HG03521 (cell line): Measurements from ENCODE around the gene TTR.

Experiments
- ATAC-seq: cut with Tn5 transposase; IDR thresholded peaks from one replicate; pipeline ENCODE4 v1.9.1; 2021; ENCODE audit warnings: mild to moderate bottlenecking, moderate library complexity; ENCODE audit not compliant: unreplicated experiment

Gene TTR

GRCh38 chr18:31578126-31578525 is 13.6 kb upstream of the TTR start:
- ATAC-seq, result no peak

GRCh38 chr18:31579375-31579774 is 12.3 kb upstream of the TTR start:
- no peak for ATAC-seq

GRCh38 chr18:31581498-31582197 is 10.0 kb upstream of the TTR start:
- ATAC-seq, result no peak

GRCh38 chr18:31583185-31583854 is 8.4 kb upstream of the TTR start:
- no peak for ATAC-seq

- no peak for ATAC-seq
These were observed 5.7 kb upstream of the TTR start for GRCh38 chr18:31585991-31586390.

GRCh38 chr18:31586616-31587015 is 5.1 kb upstream of the TTR start:
- no peak for ATAC-seq

GRCh38 chr18:31587529-31587928 is 4.1 kb upstream of the TTR start:
- no peak for ATAC-seq

- ATAC-seq, result no peak
These were observed 1.1 kb upstream of the TTR start for GRCh38 chr18:31590570-31590969.

- no peak for ATAC-seq
These were observed 564 bp upstream of the TTR start for GRCh38 chr18:31591113-31591512.

- ATAC-seq, result no peak
These were observed 955 bp downstream of the TTR start for GRCh38 chr18:31592506-31593157.

- ATAC-seq, result no peak
These were observed 3.6 kb downstream of the TTR start for GRCh38 chr18:31595121-31595771.

- no peak for ATAC-seq
These were observed 4.6 kb downstream of the TTR start for GRCh38 chr18:31596081-31596872.

GRCh38 chr18:31598021-31598805 is 6.5 kb downstream of the TTR start:
- ATAC-seq, result no peak

- ATAC-seq, result no peak
These were observed 11.6 kb downstream of the TTR start for GRCh38 chr18:31603315-31603714.

- ATAC-seq, result no peak
These were observed 14.6 kb downstream of the TTR start for GRCh38 chr18:31606265-31606664.

- ATAC-seq, result no peak
These were observed 15.7 kb downstream of the TTR start for GRCh38 chr18:31607384-31607783.

- no peak for ATAC-seq
These were observed 18.2 kb downstream of the TTR start for GRCh38 chr18:31609886-31610285.

GRCh38 chr18:31610286-31611205 is 18.9 kb downstream of the TTR start:
- no peak for ATAC-seq

GRCh38 chr18:31611511-31611910 is 19.8 kb downstream of the TTR start:
- ATAC-seq, result no peak
